ENCODE measurements around the gene CEMIP2. TPM values are rescaled to one million over a fixed set of nuclear protein-coding genes. Genes with fewer than 3 reads are reported as not detected.

The CEMIP2 gene
- total and polyA plus RNA-seq, 10 of the 15 experiments (the other 5 are each of a cell fraction or from before 2014, with no cell fraction given) = 0.50 to 19.2 (median 1.2) TPM

GRCh38 chr9:71663931-71664459 is 104.3 kb downstream of the CEMIP2 start (continued):
- TF ChIP-seq REST (IDR thresholded peaks at IDR 0.05; ENCODE audit: low read depth, low read length) (no peak), POU2F2 (IDR thresholded peaks at IDR 0.05; ENCODE audit: borderline replicate concordance, low read depth, low read length) (no peak), BRCA1 (IDR thresholded peaks at IDR 0.05; ENCODE audit: low read depth, low read length) (no peak), YBX1 (IDR thresholded peaks at IDR 0.05) (no peak), EZH2 (IDR thresholded peaks at IDR 0.05; ENCODE audit: borderline replicate concordance, control insufficient read depth, low read depth, low read length) (no peak)

DNA sequence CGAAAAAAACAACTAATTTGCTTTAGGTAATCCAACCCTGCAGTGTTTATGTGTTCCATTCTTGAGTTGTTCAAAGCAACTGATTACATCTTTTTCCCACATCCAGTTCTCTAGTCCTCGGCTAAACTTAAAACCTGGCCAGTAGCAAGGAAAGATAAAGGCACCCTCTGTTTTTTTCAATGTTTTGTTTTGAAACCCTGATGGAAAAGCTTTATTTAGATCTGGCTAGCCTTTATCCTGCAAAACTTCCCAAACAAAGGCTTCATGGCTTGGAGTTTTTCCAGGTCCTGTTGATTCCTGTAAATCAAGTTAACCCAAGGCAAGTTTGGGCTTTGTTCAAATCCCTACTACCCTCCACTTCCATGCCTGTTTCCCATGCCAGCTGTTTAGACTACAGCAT is 105.1 kb downstream of the CEMIP2 start:
- ChIA-PET POLR2A (no interaction called here), SMC1A (ENCODE audit: uncharacterized antibody, unreplicated experiment) (interaction anchor here (0.6 to 1.2 kb wide), 2 partner anchors 19 to 711 kb away, joined by 3 to 4 read pairs; no protein-coding TSS in a partner anchor), CTCF (no interaction called here), RAD21 (ENCODE audit: unreplicated experiment) (no interaction called here)
- in situ Hi-C loops (cut with MboI) = no loop called here
- H3K27ac ChIP-seq (ENCODE audit: control insufficient read depth, insufficient read depth) = no peak overlapping the region
- no TSS peak for BruUV-seq (replicated peaks)
- H3K9ac ChIP-seq (ENCODE audit: control insufficient read depth, insufficient read depth, low read length) = no peak overlapping the region
- no peaks in the 10 kb centered on the region for H3K4me1 ChIP-seq (ENCODE audit: control insufficient read depth, insufficient read depth, low read length)
- H3K9me3 ChIP-seq (replicated peaks; ENCODE audit: control insufficient read depth, insufficient read depth, low read length) = no peaks in the 10 kb centered on the region; the same call in 2 of the 3 replicates
- H3K4me2 ChIP-seq (ENCODE audit: control insufficient read depth, insufficient read depth) = no peak overlapping the region
- FAIRE-seq = no peak
- intact Hi-C loops (cut with micrococcal nuclease; ENCODE audit: unreplicated experiment) = no loop called here
- H4K20me1 ChIP-seq (ENCODE audit: control insufficient read depth, insufficient read depth) = no peaks in the 10 kb centered on the region
- DNase-seq (ENCODE audit: low read depth, low spot score) = no peak
- WGBS (ENCODE audit: insufficient coverage, insufficient replicate concordance, low lambda C conversion rate, missing lambda C conversion rate) = 28% methylated on average over 2 of the region's 2 CpGs
- H2AFZ ChIP-seq (ENCODE audit: control insufficient read depth, low read depth, low read length) = no peak overlapping the region
- no peak overlapping the region for H3K4me3 ChIP-seq
- TF ChIP-seq POU2F2 (IDR thresholded peaks at IDR 0.05; ENCODE audit: borderline replicate concordance, low read depth, low read length) = no peak
- TF ChIP-seq, protein P1, sequence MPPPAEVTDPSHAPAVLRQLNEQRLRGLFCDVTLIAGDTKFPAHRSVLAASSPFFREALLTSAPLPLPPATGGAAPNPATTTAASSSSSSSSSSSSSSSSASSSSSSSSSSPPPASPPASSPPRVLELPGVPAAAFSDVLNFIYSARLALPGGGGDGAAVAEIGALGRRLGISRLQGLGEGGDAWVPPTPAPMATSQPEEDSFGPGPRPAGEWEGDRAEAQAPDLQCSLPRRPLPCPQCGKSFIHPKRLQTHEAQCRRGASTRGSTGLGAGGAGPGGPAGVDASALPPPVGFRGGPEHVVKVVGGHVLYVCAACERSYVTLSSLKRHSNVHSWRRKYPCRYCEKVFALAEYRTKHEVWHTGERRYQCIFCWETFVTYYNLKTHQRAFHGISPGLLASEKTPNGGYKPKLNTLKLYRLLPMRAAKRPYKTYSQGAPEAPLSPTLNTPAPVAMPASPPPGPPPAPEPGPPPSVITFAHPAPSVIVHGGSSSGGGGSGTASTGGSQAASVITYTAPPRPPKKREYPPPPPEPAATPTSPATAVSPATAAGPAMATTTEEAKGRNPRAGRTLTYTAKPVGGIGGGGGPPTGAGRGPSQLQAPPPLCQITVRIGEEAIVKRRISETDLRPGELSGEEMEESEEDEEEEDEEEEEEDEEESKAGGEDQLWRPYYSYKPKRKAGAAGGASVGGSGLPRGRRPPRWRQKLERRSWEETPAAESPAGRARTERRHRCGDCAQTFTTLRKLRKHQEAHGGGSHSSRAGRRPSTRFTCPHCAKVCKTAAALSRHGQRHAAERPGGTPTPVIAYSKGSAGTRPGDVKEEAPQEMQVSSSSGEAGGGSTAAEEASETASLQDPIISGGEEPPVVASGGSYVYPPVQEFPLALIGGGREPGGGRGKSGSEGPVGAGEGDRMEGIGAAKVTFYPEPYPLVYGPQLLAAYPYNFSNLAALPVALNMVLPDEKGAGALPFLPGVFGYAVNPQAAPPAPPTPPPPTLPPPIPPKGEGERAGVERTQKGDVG (CRISPR knock-in tag; IDR thresholded peaks at IDR 0.05) = no peak
- TF ChIP-seq ZNF207 (IDR thresholded peaks at IDR 0.05; ENCODE audit: borderline replicate concordance) = no peak
- no peak for TF ChIP-seq MEF2B (IDR thresholded peaks at IDR 0.05; ENCODE audit: partially characterized antibody, poor library complexity, severe bottlenecking)
- no peak for TF ChIP-seq DPF2 (IDR thresholded peaks at IDR 0.05)
- no peak for TF ChIP-seq TBL1XR1 (IDR thresholded peaks at IDR 0.05; ENCODE audit: low read depth, low read length)
- no peak for TF ChIP-seq STAT3 (IDR thresholded peaks at IDR 0.05; ENCODE audit: low read depth, low read length)
- TF ChIP-seq, protein P2, sequence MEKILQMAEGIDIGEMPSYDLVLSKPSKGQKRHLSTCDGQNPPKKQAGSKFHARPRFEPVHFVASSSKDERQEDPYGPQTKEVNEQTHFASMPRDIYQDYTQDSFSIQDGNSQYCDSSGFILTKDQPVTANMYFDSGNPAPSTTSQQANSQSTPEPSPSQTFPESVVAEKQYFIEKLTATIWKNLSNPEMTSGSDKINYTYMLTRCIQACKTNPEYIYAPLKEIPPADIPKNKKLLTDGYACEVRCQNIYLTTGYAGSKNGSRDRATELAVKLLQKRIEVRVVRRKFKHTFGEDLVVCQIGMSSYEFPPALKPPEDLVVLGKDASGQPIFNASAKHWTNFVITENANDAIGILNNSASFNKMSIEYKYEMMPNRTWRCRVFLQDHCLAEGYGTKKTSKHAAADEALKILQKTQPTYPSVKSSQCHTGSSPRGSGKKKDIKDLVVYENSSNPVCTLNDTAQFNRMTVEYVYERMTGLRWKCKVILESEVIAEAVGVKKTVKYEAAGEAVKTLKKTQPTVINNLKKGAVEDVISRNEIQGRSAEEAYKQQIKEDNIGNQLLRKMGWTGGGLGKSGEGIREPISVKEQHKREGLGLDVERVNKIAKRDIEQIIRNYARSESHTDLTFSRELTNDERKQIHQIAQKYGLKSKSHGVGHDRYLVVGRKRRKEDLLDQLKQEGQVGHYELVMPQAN (conservative IDR thresholded peaks at IDR 0.05) = no peak
- no peak for ATAC-seq
- no peaks in the 10 kb centered on the region for H3K79me2 ChIP-seq (ENCODE audit: control insufficient read depth, insufficient read depth, low read length)
- H3K36me3 ChIP-seq (ENCODE audit: control insufficient read depth in 2 of 2, insufficient read depth in 2 of 2, low read length in 1 of 2) = no peaks in the 10 kb centered on the region
- H3K27me3 ChIP-seq (replicated peaks in 1 of 2; ENCODE audit: control insufficient read depth in 2 of 2, insufficient read depth in 2 of 2, low read length in 1 of 2) = no peaks in the 10 kb centered on the region

Measured in GM12878 (cell line).